Hepatocyte (in vitro differentiated cells): ENCODE measurements around the gene METRNL.

ENCODE experiments used
- EZH2 ChIP-seq: fragments of 200-600 bp; sonication (generic); IDR thresholded peaks from 2 replicates; pipeline ENCODE4 v1.6.1; 2016; ENCODE audit warnings: antibody characterized with exemption, mild to moderate bottlenecking, borderline replicate concordance
- TF ChIP-seq, protein P1 (sequence below): fragments of 200-600 bp; sonication (generic); IDR thresholded peaks from 2 replicates; pipeline ENCODE4 v1.5.1; 2016; ENCODE audit warnings: antibody characterized with exemption, mild to moderate bottlenecking; ENCODE audit not compliant: poor library complexity

DNA sequence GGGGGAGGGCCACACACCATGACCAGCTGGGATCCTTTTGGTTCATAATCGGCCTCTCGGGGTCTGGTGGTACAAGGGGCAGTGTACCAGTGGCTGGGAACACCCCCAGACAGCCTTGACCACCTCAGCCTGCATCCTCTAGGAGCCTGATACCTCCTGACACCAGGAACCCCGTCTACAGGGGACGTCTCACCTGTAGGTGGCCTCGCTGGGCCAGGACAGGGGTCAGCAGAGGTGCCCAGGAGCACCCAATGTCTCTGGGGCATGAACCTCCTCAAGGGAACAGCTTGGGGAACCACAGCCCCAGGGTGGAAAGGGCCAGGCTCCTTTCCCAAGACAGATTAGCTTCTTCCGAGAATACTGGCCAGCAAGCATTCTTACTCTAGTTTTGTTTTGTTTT, 2.5 kb upstream of the METRNL start:
- TF ChIP-seq, protein P1, sequence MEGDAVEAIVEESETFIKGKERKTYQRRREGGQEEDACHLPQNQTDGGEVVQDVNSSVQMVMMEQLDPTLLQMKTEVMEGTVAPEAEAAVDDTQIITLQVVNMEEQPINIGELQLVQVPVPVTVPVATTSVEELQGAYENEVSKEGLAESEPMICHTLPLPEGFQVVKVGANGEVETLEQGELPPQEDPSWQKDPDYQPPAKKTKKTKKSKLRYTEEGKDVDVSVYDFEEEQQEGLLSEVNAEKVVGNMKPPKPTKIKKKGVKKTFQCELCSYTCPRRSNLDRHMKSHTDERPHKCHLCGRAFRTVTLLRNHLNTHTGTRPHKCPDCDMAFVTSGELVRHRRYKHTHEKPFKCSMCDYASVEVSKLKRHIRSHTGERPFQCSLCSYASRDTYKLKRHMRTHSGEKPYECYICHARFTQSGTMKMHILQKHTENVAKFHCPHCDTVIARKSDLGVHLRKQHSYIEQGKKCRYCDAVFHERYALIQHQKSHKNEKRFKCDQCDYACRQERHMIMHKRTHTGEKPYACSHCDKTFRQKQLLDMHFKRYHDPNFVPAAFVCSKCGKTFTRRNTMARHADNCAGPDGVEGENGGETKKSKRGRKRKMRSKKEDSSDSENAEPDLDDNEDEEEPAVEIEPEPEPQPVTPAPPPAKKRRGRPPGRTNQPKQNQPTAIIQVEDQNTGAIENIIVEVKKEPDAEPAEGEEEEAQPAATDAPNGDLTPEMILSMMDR: no peak
- TF ChIP-seq EZH2: no peak
